HG03060 (cell line): ENCODE data around the gene SNAP29.
"Not testable (repeated sequence)": the region's sequence is repeated elsewhere in the genome, so short reads cannot be mapped to it uniquely, and the experiment has no call there.

Experiments used
- ATAC-seq: cut with Tn5 transposase; IDR thresholded peaks from one replicate; pipeline ENCODE4 v1.9.1; 2021; ENCODE audit warnings: low read depth, moderate number of reproducible peaks; ENCODE audit not compliant: unreplicated experiment

Gene SNAP29

DNA sequence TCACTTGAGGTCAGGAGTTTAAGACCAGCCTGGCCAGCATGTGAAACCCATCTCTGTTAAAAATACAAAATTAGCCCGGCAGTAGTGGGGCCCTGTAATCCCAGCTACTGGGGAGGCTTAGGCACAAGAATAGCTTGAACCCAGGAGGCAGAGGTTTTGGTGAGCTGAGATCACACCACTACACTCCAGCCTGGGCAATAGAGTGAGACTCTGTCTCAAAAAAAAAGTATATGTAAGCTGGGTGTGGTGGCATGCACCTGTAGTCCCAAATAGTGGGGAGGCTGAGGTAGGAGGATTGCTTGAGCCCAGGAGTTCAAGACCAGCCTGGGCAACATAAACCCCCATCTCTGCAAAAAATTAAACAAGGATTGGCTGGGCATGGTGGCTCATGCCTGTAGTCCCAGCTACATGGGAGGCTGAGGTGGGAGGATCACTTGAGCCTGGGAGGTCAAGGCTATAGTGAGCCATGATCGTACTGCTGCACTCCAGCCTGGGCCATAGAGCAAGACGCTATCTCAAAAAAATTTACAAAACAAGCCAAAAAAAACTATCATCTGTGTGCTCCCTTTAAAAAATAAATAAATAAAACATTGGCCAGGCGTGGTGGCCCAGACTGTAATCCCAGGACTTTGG, 69.2 kb downstream of the SNAP29 start:
- no peak for ATAC-seq

- ATAC-seq, result no peak
These were observed 69.8 kb downstream of the SNAP29 start for GRCh38 chr22:20928573-20928967.

DNA sequence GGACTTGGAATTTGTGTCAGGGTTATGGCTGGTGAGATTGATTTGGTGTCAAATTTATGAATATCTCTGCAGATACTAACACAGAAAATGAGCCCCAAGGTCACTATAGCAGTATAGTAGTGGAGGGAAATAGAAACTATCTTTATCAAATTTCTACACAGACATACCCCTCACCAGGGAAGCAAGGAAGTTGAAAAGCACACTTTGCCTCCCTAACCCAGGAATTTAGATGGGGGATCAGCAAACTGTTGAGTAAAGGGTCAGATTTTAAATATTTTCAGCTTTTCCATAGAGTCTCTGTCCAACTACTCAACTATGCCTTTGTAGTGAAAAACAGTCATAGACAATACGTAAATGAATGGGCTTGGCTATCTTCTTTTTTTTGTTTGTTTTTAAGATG, 71.2 kb downstream of the SNAP29 start:
- no peak for ATAC-seq

DNA sequence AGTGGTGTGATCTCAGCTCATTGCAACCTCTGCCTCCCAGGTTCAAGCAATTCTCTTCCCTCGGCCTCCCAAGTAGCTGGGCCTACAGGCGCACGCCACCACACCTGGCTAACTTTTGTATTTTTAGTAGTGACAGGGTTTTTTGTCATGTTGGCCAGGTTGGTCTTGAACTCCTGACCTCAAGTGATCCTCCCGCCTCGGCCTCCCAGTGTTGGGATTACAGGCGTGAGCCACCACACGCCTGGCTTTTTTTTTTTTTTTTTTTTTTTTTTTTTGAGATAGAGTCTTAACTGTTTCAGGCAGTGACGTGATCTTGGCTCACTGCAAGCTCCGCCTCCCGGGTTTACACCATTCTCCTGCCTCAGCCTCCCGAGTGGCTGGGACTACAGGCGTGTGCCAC, 71.6 kb downstream of the SNAP29 start:
- ATAC-seq, result not testable (repeated sequence)

DNA sequence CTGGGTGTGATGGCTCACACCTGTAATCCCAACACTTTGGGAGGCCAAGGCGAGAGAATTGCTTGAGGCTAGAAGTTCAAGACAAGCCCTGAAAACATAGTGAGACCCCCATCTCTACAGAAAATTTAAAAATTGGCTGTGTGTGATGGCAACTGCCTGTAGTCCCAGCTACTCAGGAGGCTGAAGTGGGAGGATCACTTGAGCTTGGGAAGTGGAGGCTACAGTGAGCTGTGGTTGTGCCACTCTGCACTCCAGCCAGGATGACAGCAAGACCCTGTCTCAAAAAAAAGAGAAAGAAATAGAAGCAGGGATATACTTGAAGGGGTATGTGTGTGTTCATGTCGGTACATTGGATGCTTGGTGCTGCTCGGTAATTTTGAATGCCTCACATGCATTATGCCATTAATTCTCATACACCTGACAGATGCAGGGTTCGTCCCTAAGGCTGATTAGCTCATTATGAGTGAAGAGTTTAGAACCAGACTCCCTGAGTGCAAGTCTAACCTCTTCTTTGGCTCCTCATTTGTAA, 72.4 kb downstream of the SNAP29 start:
- no peak for ATAC-seq

DNA sequence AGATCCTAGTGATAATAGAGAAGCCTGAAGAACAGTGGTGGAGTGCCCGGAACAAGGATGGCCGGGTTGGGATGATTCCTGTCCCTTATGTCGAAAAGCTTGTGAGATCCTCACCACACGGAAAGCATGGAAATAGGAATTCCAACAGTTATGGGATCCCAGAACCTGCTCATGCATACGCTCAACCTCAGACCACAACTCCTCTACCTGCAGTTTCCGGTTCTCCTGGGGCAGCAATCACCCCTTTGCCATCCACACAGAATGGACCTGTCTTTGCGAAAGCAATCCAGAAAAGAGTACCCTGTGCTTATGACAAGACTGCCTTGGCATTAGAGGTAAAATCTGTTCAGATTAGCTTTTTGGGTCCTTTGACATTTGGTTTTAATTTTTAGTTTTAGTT, 75.1 kb downstream of the SNAP29 start:
- no peak for ATAC-seq

DNA sequence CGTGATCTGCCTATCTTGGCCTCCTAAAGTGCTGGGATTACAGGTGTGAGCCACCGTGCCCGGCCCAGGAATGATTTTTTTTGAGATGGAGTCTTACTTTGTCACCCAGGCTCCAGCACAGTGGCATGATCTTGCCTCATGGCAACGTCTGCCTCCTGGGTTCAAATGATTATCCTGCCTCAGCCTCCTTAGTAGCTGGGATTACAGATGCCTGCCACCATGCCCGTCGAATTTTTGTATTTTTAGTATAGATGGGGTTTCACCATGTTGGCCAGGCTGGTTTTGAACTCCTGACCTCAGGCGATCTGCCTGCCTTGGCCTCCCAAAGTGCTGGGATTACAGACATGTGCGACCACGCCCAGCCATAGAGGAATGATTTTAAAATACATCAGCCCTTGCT, 76.2 kb downstream of the SNAP29 start:
- ATAC-seq, result not testable (repeated sequence)

DNA sequence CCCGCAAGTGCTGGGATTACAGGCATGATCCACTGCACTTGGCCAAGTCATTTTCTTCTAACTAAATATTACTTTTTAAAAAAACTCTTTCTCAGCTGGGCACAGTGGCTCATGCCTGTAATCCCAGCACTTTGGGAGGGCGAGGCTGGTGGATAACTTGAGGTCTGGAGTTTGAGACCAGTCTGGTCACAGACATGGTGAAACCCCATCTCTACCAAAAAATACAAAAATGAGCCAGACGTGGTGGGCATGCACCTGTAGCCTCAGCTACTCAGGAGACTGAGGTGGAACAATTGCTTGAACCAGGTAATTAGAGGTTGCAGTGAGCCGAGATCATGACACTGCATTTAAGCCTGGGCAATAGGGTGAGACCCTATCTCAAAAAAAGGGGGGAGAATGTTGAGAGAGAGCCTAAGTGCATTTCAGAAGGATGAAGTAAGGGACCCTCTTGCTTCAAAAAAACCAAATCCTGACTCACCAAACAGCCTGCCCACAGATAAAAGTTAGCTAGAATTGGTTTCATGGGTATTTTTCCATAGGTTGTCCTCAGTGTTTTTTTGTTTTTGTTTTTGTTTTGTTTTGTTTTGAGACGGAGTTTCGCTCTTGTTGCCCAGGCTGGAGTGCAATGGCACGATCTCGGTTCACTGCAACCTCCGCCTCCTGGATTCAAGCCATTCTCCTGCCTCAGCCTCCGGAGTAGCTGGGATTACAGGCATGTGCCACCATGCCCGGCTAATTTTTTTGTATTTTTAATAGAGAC, 77.2 kb downstream of the SNAP29 start:
- not testable (repeated sequence) for ATAC-seq

DNA sequence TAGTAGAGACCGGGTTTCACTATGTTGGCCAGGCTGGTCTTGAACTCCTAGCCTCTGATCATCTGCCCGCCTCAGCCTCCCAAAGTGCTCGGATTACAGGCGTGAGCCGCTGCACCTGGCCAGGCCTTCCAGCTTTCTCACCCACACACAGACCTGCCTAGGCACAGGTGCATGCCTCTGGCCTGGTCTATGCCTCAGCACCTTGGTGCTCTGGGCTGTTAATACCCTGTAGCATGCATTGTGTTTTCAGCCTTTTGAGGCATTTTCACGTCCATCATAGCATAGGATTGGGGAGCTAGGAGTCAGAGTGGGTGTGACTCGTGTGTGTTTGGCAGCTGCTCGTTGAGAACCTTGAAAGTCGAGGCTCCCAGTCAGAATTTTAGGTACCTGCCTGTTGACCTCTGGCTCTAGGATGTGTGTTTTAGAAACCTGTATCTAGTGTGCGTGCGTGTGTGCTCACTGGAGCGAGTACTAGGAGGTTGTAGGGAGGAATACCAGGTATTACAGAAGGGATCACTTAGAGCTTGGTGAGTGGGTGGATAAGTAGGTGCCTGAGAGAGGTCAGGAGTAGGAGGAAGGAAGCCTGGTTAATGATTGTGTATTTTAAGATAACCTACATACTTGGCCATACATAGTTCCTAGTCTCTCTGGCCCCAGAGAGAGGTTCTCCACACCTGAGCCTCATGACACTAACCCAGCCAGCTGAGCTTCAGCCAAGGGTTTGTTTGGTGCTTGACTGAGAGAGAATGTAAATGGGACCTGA, 78.4 kb downstream of the SNAP29 start:
- ATAC-seq, result no peak

- ATAC-seq, result no peak
These were observed 79.2 kb downstream of the SNAP29 start for GRCh38 chr22:20937794-20938671.

- ATAC-seq, result not testable (repeated sequence)
These were observed 80.8 kb downstream of the SNAP29 start for GRCh38 chr22:20939457-20940185.

- no peak for ATAC-seq
These were observed 81.4 kb downstream of the SNAP29 start for GRCh38 chr22:20940186-20940651.
